Measurements from ENCODE around the gene GALNT18.
"Not testable (repeated sequence)": the region's sequence is repeated elsewhere in the genome, so short reads cannot be mapped to it uniquely, and the experiment has no call there.

GALNT18 gene

DNA sequence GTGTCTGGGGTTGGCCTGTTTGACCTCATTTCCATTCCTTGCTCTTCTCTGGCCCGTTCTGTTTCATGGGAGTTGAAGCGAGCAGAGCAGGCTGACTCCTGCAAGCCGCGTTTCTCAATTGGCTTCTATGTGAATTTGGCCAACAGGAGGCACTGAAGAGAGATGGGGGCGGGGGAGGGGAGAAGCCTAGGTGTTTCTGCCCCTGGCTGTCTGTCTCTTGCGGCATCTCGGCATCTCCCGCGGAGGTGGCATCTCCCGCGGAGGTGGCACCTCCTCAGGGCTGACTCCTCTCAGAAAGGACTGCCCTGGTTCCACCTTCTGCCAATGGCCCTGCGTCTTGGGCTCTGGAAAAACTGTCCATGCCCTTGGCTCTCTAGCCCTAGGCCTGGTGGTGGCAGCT lies 143.1 kb downstream of the GALNT18 start:
- no peak for DNase-seq (ENCODE audit: low read depth, low spot score)
- H3K27ac ChIP-seq: no peak overlapping the region

GRCh38 chr11:11477695-11478420 lies 143.9 kb downstream of the GALNT18 start:
- DNase-seq (ENCODE audit: low read depth, low spot score): no peak
- no peak overlapping the region for H3K27ac ChIP-seq

GRCh38 chr11:11476971-11477645 lies 144.7 kb downstream of the GALNT18 start:
- H3K27ac ChIP-seq: no peak overlapping the region
- no peak for DNase-seq (ENCODE audit: low read depth, low spot score)

- no peak for DNase-seq (ENCODE audit: low read depth, low spot score)
- H3K27ac ChIP-seq: no peak overlapping the region
Measured at GRCh38 chr11:11476499-11476898, 145.3 kb downstream of the GALNT18 start.

GRCh38 chr11:11472106-11472505 lies 149.7 kb downstream of the GALNT18 start:
- DNase-seq (ENCODE audit: low read depth, low spot score): no peak
- H3K27ac ChIP-seq: no peak overlapping the region

GRCh38 chr11:11471201-11471600 lies 150.6 kb downstream of the GALNT18 start:
- no peak for DNase-seq (ENCODE audit: low read depth, low spot score)
- H3K27ac ChIP-seq: no peak overlapping the region

DNA sequence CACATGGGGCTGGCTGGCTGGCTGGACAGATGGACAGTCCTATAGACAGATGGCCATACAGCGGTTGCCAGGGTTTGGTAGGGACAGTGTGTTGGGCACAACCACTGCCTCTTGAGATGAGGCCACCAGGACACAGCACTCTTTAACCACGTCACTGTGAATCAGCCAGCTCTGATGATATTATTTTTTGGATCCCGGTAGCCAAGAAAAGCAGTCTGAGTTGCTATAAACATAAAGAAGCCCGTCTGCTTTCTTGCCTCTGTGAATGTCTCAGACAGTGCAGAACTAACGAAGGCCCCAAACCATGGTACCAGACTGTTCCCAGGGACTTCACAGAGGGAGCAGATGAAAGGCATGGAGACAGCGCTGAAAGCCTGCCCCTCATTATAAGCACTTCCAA lies 152.9 kb downstream of the GALNT18 start:
- H3K27ac ChIP-seq: no peak overlapping the region
- no peak for DNase-seq (ENCODE audit: low read depth, low spot score)

GRCh38 chr11:11467312-11467711 lies 154.5 kb downstream of the GALNT18 start:
- H3K27ac ChIP-seq: no peak overlapping the region
- no peak for DNase-seq (ENCODE audit: low read depth, low spot score)

GRCh38 chr11:11464555-11464954 lies 157.2 kb downstream of the GALNT18 start:
- H3K27ac ChIP-seq: no peak overlapping the region

GRCh38 chr11:11463405-11463804 lies 158.4 kb downstream of the GALNT18 start:
- no peak overlapping the region for H3K27ac ChIP-seq
- DNase-seq (ENCODE audit: low read depth, low spot score): no peak

More at GRCh38 chr11:11464555-11464954, 157.2 kb downstream of the GALNT18 start:
- no peak for DNase-seq (ENCODE audit: low read depth, low spot score)

GRCh38 chr11:11461473-11461872 lies 160.3 kb downstream of the GALNT18 start:
- H3K27ac ChIP-seq: no peak overlapping the region
- DNase-seq (ENCODE audit: low read depth, low spot score): no peak

GRCh38 chr11:11459578-11459977 lies 162.2 kb downstream of the GALNT18 start:
- no peak overlapping the region for H3K27ac ChIP-seq
- DNase-seq (ENCODE audit: low read depth, low spot score): no peak

DNA sequence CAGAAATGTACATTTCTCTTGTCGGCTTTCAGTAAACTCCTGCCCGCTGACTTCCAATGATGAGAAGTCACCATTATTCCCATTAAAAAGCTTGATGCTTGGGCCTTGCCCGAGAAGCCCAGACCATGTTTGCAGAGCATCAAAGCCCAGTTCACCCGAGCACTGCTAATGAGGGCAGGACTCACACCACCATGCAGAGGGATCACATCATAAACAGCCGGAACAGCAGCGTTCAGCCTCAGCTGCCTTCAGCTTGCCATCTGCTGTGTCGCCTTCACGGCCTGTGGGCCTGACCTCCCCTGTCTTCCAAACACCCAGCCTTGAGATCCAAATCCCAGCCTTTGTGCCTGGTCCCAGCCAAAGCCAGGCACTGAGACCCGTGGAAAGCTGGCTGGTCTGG lies 163.3 kb downstream of the GALNT18 start:
- no peak overlapping the region for H3K27ac ChIP-seq
- no peak for DNase-seq (ENCODE audit: low read depth, low spot score)

DNA sequence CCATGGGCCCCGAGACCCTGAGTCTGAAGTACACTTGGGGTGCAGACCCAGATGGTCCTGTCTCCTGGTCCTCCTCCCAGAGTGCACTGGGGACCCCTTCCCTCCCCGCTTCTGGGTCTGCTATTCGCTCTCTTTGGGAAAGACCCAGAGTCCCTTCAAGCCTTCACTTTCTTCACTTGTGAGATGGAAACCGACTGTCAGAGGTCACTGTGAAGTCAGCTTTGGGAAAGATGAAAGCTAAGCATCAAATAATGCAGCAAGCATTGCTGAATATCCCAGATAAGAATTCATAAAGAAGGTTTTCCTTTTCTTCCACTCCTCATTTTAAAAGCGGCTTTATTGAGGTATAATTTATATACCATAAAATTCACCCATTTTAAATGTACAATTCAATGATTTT lies 163.8 kb downstream of the GALNT18 start:
- no peak for DNase-seq (ENCODE audit: low read depth, low spot score)
- no peak overlapping the region for H3K27ac ChIP-seq

- DNase-seq (ENCODE audit: low read depth, low spot score): no peak
- H3K27ac ChIP-seq: no peak overlapping the region
Measured at GRCh38 chr11:11456866-11457265, 164.9 kb downstream of the GALNT18 start.

- no peak for DNase-seq (ENCODE audit: low read depth, low spot score)
- no peak overlapping the region for H3K27ac ChIP-seq
Measured at GRCh38 chr11:11454671-11455223, 167.1 kb downstream of the GALNT18 start.

DNA sequence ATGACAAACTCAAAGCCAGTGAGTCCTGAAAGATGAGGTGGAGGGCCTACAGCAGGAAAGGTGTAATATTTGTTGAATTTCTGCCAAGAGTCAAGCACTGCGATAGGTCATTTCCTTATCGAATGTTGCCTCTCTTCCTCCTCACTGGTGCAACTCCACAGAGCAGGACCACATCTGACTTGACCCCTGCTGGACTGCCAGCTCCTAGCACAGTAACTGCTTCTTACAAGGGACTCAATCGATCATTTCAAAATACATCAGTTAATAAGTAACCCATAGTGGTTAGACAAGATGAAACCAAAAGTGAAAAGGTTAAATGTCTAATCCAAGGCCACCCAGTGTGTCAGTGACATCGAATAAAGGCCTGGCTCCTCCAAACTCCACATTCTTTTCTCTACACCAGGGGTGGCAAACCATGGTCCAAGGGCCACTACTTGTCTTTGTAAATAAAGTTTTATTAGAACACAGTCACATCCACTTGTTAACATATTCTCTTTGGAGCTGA lies 170.3 kb downstream of the GALNT18 start:
- H3K27ac ChIP-seq: peak overlapping the region; percentile 18
- no peak for DNase-seq (ENCODE audit: low read depth, low spot score)

GRCh38 chr11:11450744-11451362 lies 171.0 kb downstream of the GALNT18 start:
- H3K27ac ChIP-seq: peak overlapping the region; percentile 18
- DNase-seq (ENCODE audit: low read depth, low spot score): no peak

DNA sequence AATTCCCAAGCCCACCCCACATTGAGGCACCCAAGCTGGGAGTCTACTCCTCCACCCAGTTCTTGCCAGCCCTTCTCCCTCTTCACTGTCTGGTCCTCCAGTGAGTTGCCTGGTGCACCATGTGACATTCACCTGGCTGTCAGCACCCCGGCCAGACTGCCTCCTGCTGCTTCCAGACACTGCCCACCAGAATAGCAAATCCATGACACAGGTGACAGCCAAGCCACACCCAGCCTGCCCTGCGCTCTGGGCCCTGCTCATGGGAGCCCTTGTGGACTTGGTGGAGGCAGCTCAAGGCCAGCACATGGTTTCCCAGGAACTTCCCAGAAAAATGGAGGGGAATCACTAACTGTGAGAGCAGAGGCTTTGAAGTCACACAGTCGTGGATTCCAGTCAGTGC lies 172.5 kb downstream of the GALNT18 start:
- no peak overlapping the region for H3K27ac ChIP-seq
- no peak for DNase-seq (ENCODE audit: low read depth, low spot score)

DNA sequence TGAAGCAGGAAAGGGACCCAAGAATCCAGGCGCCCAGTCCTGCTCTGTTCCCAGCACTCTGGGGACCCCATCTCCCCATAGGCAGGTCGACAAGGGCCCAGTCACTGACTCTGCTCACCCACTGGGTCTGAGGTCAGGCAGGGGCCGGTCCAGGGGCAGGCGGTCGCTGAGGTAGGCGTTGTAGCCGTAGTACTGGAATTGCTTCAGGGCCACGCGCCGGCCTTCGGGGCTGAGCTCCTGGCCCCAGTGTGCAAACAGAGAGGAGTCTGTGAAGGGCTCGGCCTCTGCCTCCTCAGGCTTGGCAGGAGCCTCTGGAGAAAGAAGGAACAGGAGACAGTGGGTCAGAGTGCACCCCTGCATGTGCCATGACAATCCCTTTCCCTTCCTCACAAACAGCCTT lies 173.2 kb downstream of the GALNT18 start:
- DNase-seq (ENCODE audit: low read depth, low spot score): no peak
- no peak overlapping the region for H3K27ac ChIP-seq

DNA sequence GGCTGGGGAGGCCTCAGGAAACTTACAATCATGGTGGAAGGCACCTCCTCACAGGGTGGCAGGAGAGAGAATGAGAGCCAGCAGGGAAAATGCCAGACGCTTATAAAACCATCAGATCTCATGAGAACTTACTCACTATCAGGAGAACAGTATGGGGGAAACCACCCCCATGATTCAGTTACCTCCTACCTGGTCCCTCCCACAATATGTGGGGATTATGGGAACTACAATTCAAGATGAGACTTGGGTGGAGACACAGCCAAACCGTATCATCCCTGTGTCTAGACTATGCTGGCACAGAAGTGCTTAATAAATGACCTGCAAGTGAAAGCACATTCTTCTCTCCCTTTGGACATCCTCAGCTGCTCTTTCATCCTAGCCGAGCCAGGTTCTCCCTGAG lies 174.2 kb downstream of the GALNT18 start:
- not testable (repeated sequence) for DNase-seq (ENCODE audit: low read depth, low spot score); H3K27ac ChIP-seq

Data from epithelial cell of prostate (primary cell).